ENCODE measurements around the gene LDLRAD3. TPM values are rescaled to one million over a fixed set of nuclear protein-coding genes. Genes with fewer than 3 reads are reported as not detected.

Gene LDLRAD3
- total RNA-seq, 1 experiment from 2014 or later, result 55.7 TPM

DNA sequence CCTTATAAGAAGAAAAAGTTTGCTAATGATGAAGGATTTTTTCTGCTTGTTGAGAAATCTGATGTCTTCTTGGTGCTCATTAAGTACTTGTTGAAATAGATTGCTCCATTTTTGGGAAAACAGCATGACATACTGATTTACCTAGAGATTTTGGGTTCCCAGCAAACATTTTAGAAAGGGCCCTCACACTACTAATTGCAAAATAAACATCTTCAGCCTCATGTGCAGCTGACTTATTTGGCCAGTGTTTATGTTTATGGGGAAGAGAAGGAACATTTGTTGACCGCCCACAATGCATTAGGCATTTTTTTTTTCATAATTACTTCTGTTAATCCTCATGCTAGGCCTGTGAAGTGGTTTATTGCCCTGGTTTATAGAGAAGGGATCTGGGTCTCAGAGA, 40.1 kb downstream of the LDLRAD3 start:
- Mint-ChIP-seq H3K9me3 (ENCODE audit: unreplicated experiment) (peaks cover 2% of the 10 kb centered on the region), H3K27me3 (ENCODE audit: insufficient read depth, unreplicated experiment) (no peaks in the 10 kb centered on the region), H3K4me1 (ENCODE audit: insufficient read depth, unreplicated experiment) (peaks cover 10% of the 10 kb centered on the region), H3K27ac (ENCODE audit: low read depth, unreplicated experiment) (no peak overlapping the region), H3K4me3 (ENCODE audit: unreplicated experiment) (no peak overlapping the region), H3K36me3 (ENCODE audit: insufficient read depth, unreplicated experiment) (peaks cover 23% of the 10 kb centered on the region)
- intact Hi-C loops (cut with micrococcal nuclease), result no loop called here
- ChIA-PET POLR2A (interaction anchor here (0.6 to 1.1 kb wide), 2 partner anchors 19 to 594 kb away, joined by 3 read pairs; no protein-coding TSS in a partner anchor), CTCF (interaction anchor here (0.6 kb wide), 1 partner anchor 10 kb away, joined by 4 read pairs; no protein-coding TSS in a partner anchor)
- BruUV-seq (replicated peaks), result no TSS peak
- DNase-seq (ENCODE audit: unreplicated experiment), result no peak
- TF ChIP-seq, protein P1, sequence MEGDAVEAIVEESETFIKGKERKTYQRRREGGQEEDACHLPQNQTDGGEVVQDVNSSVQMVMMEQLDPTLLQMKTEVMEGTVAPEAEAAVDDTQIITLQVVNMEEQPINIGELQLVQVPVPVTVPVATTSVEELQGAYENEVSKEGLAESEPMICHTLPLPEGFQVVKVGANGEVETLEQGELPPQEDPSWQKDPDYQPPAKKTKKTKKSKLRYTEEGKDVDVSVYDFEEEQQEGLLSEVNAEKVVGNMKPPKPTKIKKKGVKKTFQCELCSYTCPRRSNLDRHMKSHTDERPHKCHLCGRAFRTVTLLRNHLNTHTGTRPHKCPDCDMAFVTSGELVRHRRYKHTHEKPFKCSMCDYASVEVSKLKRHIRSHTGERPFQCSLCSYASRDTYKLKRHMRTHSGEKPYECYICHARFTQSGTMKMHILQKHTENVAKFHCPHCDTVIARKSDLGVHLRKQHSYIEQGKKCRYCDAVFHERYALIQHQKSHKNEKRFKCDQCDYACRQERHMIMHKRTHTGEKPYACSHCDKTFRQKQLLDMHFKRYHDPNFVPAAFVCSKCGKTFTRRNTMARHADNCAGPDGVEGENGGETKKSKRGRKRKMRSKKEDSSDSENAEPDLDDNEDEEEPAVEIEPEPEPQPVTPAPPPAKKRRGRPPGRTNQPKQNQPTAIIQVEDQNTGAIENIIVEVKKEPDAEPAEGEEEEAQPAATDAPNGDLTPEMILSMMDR (IDR thresholded peaks at IDR 0.05; ENCODE audit: unreplicated experiment), result no peak

- intact Hi-C loops (cut with micrococcal nuclease), result no loop called here
Observed at GRCh38 chr11:35986947-35987346, 43.1 kb downstream of the LDLRAD3 start.

GRCh38 chr11:35990170-35990569, 46.3 kb downstream of the LDLRAD3 start:
- intact Hi-C loops (cut with micrococcal nuclease), result no loop called here
- Mint-ChIP-seq H3K9me3 (ENCODE audit: unreplicated experiment) (peaks cover 13% of the 10 kb centered on the region), H3K4me1 (ENCODE audit: insufficient read depth, unreplicated experiment) (peaks cover 40% of the 10 kb centered on the region), H3K27me3 (ENCODE audit: insufficient read depth, unreplicated experiment) (no peaks in the 10 kb centered on the region), H3K4me3 (ENCODE audit: unreplicated experiment) (no peak overlapping the region), H3K27ac (ENCODE audit: low read depth, unreplicated experiment) (no peak overlapping the region), H3K36me3 (ENCODE audit: insufficient read depth, unreplicated experiment) (peaks cover 29% of the 10 kb centered on the region)
- TF ChIP-seq, protein P1 (IDR thresholded peaks at IDR 0.05; ENCODE audit: unreplicated experiment), result no peak
- no peak for DNase-seq (ENCODE audit: unreplicated experiment)
- ChIA-PET CTCF (interaction anchor here (0.6 to 0.7 kb wide), 2 partner anchors 58 to 86 kb away, joined by 4 to 5 read pairs; no protein-coding TSS in a partner anchor), POLR2A (no interaction called here)
- BruUV-seq (replicated peaks), result no TSS peak

More at GRCh38 chr11:35986947-35987346, 43.1 kb downstream of the LDLRAD3 start:
- ChIA-PET POLR2A (interaction anchor here (0.9 kb wide), 1 partner anchor 8 kb away, joined by 3 read pairs; no protein-coding TSS in a partner anchor), CTCF (interaction anchor here (1.2 to 1.6 kb wide), 3 partner anchors 9 to 23 kb away, joined by 3 to 6 read pairs (median 4); no protein-coding TSS in a partner anchor)
- TF ChIP-seq, protein P1 (IDR thresholded peaks at IDR 0.05; ENCODE audit: unreplicated experiment), result no peak
- H3K27ac Mint-ChIP-seq (ENCODE audit: low read depth, unreplicated experiment), result no peak overlapping the region
- no peak overlapping the region for H3K4me3 Mint-ChIP-seq (ENCODE audit: unreplicated experiment)
- H3K36me3 Mint-ChIP-seq (ENCODE audit: insufficient read depth, unreplicated experiment), result peaks cover 22% of the 10 kb centered on the region
- H3K4me1 Mint-ChIP-seq (ENCODE audit: insufficient read depth, unreplicated experiment), result peaks cover 22% of the 10 kb centered on the region
- DNase-seq (ENCODE audit: unreplicated experiment), result no peak
- BruUV-seq (replicated peaks), result no TSS peak
- H3K27me3 Mint-ChIP-seq (ENCODE audit: insufficient read depth, unreplicated experiment), result no peaks in the 10 kb centered on the region
- H3K9me3 Mint-ChIP-seq (ENCODE audit: unreplicated experiment), result peaks cover 6% of the 10 kb centered on the region

- H3K27ac Mint-ChIP-seq (ENCODE audit: low read depth, unreplicated experiment), result no peak overlapping the region
- BruUV-seq (replicated peaks), result no TSS peak
- TF ChIP-seq, protein P1 (IDR thresholded peaks at IDR 0.05; ENCODE audit: unreplicated experiment), result no peak
- no peaks in the 10 kb centered on the region for H3K27me3 Mint-ChIP-seq (ENCODE audit: insufficient read depth, unreplicated experiment)
- intact Hi-C loops (cut with micrococcal nuclease), result no loop called here
- H3K36me3 Mint-ChIP-seq (ENCODE audit: insufficient read depth, unreplicated experiment), result peaks cover 28% of the 10 kb centered on the region
- peaks cover 14% of the 10 kb centered on the region for H3K9me3 Mint-ChIP-seq (ENCODE audit: unreplicated experiment)
- DNase-seq (ENCODE audit: unreplicated experiment), result no peak
- H3K4me3 Mint-ChIP-seq (ENCODE audit: unreplicated experiment), result no peak overlapping the region
- ChIA-PET POLR2A (interaction anchor here (1.0 kb wide), 1 partner anchor 169 kb away, joined by 3 read pairs; no protein-coding TSS in a partner anchor), CTCF (no interaction called here)
- peaks cover 40% of the 10 kb centered on the region for H3K4me1 Mint-ChIP-seq (ENCODE audit: insufficient read depth, unreplicated experiment)
Observed at GRCh38 chr11:35990816-35991215, 47.0 kb downstream of the LDLRAD3 start.
